Activated CD8-positive, alpha-beta memory T cell treated with anti-CD3 and anti-CD28 coated beads, Interleukin-2, amount 50 U/mL, for 24 hours (primary cell): ENCODE data around the gene WRNIP1.

ENCODE experiments used
- DNase-seq: peaks from one replicate; pipeline ENCODE4 v3.0.0-alpha.2; 2020; ENCODE audit errors: extremely low read depth

WRNIP1 gene

GRCh38 chr6:2765166-2765895, at the start of gene WRNIP1:
Gene WRNIP1 (plus strand): TSS chr6:2765393. CDS start chr6:2765623, 230 bp downstream.
- peak; percentile 91 for DNase-seq

GRCh38 chr6:2715737-2716136, 49.5 kb upstream of the WRNIP1 start:
- DNase-seq, result no peak

GRCh38 chr6:2716936-2717700, 48.1 kb upstream of the WRNIP1 start:
- DNase-seq, result no peak

GRCh38 chr6:2718334-2719092, 46.7 kb upstream of the WRNIP1 start:
- DNase-seq, result no peak

GRCh38 chr6:2719093-2719455, 46.1 kb upstream of the WRNIP1 start:
- no peak for DNase-seq

- no peak for DNase-seq
These were observed 44.0 kb upstream of the WRNIP1 start for GRCh38 chr6:2721219-2721618.

GRCh38 chr6:2725364-2725988, 39.7 kb upstream of the WRNIP1 start:
- DNase-seq, result no peak

- no peak for DNase-seq
These were observed 39.1 kb upstream of the WRNIP1 start for GRCh38 chr6:2725999-2726567.

- DNase-seq, result no peak
These were observed 35.3 kb upstream of the WRNIP1 start for GRCh38 chr6:2729921-2730320.

GRCh38 chr6:2730353-2731107, 34.7 kb upstream of the WRNIP1 start:
- no peak for DNase-seq

GRCh38 chr6:2731281-2731909, 33.8 kb upstream of the WRNIP1 start:
- DNase-seq, result no peak

GRCh38 chr6:2732503-2733089, 32.6 kb upstream of the WRNIP1 start:
- no peak for DNase-seq

GRCh38 chr6:2733324-2733723, 31.9 kb upstream of the WRNIP1 start:
- DNase-seq, result no peak

GRCh38 chr6:2733736-2734480, 31.3 kb upstream of the WRNIP1 start:
- DNase-seq, result no peak

GRCh38 chr6:2734488-2735166, 30.6 kb upstream of the WRNIP1 start:
- DNase-seq, result no peak

- no peak for DNase-seq
These were observed 27.3 kb upstream of the WRNIP1 start for GRCh38 chr6:2737885-2738284.

- DNase-seq, result no peak
These were observed 26.7 kb upstream of the WRNIP1 start for GRCh38 chr6:2738373-2738979.

GRCh38 chr6:2739335-2739734, 25.9 kb upstream of the WRNIP1 start:
- DNase-seq, result no peak
